NCI-H2227 (cell line): ENCODE results near the gene PTPRC.

ENCODE experiments used
- DNase-seq: peaks from one replicate; lab custom pipeline; 2025; ENCODE audit not compliant: unreplicated experiment; lab: John Stamatoyannopoulos, UW

The PTPRC gene

GRCh38 chr1:198700016-198700392 lies 61.2 kb downstream of the PTPRC start:
- DNase-seq: no peak

- DNase-seq: no peak
Measured at GRCh38 chr1:198700396-198700795, 61.6 kb downstream of the PTPRC start.

DNA sequence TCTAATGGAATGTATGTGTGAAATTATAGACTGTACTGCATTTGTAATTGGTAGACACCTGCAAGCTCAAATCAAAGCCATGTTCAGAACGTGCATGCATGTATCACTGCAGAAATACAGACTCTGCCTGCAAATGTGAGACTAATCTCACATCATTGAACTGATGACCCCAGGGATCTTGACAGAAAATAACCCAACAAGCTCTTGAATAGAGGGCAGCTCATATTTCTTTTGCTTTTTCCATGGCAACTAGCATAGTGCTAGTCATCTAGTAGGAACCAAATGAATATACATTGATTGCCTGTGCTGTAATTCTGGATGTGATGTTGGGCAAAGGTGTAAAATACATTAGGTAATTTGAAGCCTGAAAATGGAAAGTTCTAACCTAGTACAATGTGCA lies 62.4 kb downstream of the PTPRC start:
- peak; percentile 59 for DNase-seq

GRCh38 chr1:198701766-198702539 lies 63.1 kb downstream of the PTPRC start:
- no peak for DNase-seq

DNA sequence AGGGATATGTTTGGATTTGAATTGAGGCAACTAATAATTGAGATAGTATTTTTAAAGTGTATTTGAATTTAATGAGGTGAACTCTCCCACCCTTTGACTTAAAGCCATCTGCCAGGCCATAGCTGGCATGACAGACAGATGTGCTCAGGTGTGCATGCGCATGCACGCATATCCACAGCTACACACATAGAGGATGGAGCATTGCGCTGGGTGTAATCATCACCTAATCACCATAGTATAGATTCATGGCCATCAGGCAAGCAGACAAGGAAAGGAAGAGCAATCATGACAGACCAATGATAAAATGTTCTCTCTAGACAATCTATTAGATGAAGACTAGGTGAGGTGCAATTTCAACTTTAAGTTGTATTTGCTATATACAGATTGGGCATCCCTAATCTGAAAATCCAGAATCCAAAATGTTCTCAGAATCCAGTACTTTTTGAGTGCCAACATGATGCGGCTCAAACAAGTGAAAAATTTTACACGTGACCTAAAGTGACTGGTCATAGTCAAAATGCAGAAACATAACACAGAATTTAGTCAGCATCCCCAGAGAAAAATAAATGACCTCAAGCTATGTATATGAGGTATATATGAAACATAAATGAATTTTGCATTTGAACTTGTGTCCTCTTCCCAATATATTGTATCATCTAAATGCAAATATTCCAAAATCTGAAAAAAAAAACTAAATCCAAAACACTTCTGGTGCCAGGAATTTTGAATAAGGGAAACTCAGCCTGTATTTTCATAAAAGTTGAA lies 70.1 kb downstream of the PTPRC start:
- no peak for DNase-seq

- no peak for DNase-seq
Measured at GRCh38 chr1:198711837-198712236, 73.0 kb downstream of the PTPRC start.

DNA sequence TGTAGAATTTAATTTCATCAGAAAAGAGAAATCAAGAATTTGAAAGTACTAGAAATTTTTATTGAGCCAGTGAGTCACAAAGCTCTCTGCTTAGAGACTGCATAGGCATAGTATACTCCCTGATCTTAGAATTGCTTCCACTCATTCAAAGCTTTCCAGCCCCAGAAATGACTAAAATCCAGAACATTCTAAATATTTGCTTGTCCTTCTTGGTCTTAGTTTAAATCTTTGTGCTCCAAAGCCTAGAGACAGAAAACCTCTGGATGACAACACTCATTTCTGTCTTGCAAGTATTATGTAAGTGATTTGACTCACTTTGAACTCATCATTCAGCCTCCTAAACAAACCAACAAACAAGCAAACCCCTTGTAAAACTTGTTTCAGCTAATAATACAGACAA lies 74.2 kb downstream of the PTPRC start:
- no peak for DNase-seq

DNA sequence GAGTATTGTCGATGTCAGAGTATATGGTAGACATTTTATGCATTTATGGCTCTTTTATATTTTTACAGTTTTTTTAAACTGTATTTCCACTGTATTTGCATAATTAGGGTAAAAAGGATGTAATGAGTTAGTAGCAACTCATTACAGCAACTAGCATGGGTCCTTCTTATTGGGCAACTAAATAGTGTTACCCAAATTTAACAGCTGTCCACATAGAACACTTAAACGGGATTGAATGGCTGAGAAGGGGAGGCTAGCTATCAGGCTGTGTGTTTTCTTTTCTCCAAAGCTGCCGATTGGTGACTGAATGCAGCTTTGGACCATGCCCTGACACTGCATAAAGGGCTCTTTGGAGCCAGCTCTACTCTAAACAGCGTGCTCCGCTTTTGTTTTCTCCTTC lies 75.4 kb downstream of the PTPRC start:
- DNase-seq: no peak

DNA sequence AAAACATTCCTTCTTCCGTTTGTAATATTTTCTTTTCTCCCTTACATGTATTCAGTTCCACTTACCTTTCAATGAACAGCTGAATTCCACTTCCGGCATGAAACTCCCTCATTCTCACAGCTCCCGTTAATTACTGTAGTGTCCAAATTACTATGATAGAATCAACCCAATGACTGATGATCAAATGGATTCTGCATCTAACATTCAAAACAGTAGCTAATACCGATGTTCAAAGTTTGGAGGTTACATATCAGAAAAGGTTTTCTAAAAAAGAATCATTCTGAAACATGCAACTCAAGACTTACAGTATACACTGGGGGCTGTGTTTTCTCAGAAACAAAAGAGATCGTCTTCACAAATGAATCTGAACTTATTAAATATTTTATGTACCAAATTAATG lies 77.2 kb downstream of the PTPRC start:
- DNase-seq: no peak

GRCh38 chr1:198717510-198717909 lies 78.7 kb downstream of the PTPRC start:
- no peak for DNase-seq

DNA sequence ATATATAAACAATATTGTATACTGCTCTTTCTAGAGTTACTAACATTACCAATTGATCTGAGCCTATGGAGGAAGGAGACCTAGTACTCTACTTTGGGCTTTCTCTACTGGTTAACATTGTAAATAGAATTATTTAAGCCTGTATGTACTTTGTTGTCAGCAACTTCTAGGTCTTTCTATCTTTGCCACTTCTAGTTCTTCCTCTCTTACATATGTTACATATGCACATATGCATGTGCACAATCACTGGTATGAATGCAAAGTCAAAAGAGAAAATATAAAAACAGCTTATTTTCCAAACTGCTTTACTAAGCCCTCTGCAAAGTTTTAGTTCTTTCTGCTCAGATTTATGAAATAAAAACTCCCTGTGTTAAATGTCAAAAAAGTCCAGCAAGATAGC lies 84.3 kb downstream of the PTPRC start:
- no peak for DNase-seq

- no peak for DNase-seq
Measured at GRCh38 chr1:198725090-198725489, 86.2 kb downstream of the PTPRC start.

GRCh38 chr1:198726455-198726854 lies 87.6 kb downstream of the PTPRC start:
- DNase-seq: no peak

DNA sequence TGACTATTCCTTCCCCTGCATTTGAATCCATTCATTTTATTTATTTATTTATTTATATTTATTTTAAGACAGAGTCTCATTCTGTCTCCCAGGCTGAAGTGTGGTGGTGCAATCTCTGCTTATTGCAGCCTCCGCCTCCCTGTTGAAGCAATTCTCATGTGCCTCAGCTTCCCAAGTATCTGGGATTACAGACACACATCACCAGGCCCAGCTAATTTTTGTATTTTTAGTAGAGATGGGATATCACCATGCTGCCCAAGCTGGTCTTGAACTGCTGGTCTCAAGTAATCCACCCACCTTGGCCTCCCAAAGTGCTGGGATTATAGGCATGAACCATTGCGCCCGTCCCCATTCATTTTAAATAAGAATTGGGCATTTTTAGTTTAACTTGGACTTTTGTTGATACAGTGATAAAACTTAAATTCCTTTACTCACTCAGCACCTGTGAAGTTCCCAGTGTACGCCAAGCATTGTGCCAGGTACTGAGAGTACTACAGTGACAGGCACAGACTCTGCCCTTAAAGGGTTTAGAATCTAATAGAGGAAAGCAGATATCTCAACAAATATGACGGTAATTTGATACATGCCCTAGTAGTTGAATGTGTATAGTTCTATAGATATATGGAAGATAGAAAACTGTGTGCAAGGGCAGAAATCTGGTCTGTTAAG lies 90.5 kb downstream of the PTPRC start:
- DNase-seq: no peak

GRCh38 chr1:198730952-198731351 lies 92.1 kb downstream of the PTPRC start:
- no peak for DNase-seq

- DNase-seq: no peak
Measured at GRCh38 chr1:198734323-198735008, 95.6 kb downstream of the PTPRC start.

- no peak for DNase-seq
Measured at GRCh38 chr1:198741744-198742143, 102.9 kb downstream of the PTPRC start.

- DNase-seq: no peak
Measured at GRCh38 chr1:198747127-198747526, 108.3 kb downstream of the PTPRC start.

- no peak for DNase-seq
Measured at GRCh38 chr1:198749279-198749678, 110.4 kb downstream of the PTPRC start.

DNA sequence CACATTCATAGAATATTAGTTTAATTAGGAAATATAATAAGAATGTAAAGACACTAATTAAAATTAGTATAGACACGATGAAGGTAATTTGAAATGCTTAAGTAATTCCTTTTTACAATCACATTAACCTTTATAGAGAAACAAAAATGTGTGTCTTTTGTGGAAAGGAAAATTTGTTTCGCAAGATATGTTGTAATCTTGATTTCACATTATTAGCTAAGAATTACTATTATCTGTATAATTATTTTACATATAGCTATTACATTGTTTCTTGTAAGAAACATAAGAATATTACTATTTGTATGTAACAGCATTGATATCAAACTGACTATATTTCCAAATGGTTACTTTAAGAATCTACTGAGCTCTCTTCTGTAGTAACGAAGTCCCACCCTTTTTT lies 111.2 kb downstream of the PTPRC start:
- no peak for DNase-seq

DNA sequence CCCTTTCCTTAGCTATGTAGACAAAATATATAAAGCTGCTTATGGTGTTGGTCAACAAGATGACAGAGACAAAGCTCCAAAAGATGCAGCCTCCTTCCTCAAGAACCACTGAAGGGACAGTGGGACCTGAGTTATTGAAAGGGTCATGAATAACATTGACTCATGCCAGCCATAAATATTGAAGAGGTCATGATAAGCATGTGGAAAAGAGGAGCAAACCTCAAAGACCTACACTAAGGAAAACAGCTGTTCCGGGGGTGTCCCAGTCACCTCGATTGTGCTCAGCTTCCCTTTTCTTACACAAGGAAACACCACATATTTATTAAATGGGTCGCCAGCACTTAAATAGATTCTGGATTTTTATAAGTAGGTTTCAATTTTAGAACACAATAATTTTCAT lies 112.9 kb downstream of the PTPRC start:
- no peak for DNase-seq
